ENCODE results near the gene OR2T3.
"Not testable (repeated sequence)": the region's sequence is repeated elsewhere in the genome, so short reads cannot be mapped to it uniquely, and the experiment has no call there.

The OR2T3 gene

DNA sequence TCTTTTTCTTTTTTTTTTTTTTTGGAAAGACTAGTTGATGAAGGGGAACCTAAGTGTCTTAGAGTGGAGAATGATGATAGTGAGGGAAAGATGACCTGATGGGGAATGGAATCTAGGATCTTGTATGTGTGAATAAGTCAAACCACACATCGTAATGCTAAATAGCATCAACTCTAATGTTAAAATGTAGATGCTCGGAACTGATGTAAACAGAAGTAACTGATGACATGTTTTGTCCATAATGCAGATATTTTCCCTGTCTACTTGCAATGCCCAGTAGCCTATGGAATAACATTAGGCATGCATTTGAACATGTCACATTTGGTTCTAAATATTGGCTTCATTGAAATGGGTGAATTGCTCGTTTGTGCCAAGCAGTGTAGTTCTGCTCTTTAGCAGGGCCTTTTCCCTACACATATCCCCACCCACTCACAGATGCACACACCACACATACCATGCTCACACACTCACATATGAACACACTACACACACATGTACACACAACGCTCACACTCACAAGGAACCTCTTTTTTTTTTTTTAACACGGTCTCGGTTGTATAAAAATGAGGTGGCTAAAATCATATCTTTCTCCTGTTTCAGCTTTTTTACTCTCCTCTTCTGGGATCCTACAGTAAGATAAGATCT is 23.2 kb upstream of the OR2T3 start:
- not testable (repeated sequence) for H3K4me1 ChIP-seq (ENCODE audit: insufficient read depth, low read length); H3K36me3 ChIP-seq (ENCODE audit: insufficient read depth, low read length); H3K9me3 ChIP-seq (ENCODE audit: control insufficient read depth, insufficient read depth, low read length); H3K9ac ChIP-seq (ENCODE audit: low read depth, low read length)

DNA sequence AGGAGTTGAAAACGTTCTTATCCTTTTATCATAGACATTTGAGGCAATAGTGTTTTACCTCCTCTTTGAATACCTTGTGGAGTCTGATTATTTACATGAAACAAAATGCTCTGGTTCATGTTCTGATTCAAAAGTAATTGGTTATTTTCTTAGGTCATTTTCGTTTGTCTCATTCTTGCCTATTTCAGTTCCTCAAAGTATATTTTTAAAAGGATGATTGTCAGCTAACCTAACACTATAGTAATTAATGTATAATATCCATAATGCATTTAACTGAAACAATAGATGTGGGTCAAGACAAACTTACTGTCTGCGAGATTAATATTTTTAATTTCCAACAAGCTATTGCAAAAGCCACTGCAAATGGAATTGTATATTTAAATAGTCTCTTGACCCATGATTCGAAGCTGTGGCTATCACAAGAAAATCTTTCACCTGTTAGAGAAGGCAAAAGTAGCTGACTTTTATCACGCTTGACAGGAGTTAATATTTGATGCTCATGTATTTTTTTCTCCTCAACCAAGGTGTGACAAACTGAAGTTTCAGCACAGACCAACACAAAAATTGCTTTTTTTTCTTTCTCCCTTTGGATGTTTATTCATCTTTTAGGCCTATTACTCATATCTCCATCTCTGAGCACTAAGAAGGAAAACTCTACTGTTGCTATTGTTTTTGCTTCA is 22.5 kb upstream of the OR2T3 start:
- H3K9me3 ChIP-seq (ENCODE audit: control insufficient read depth, insufficient read depth, low read length); H3K4me1 ChIP-seq (ENCODE audit: insufficient read depth, low read length); H3K9ac ChIP-seq (ENCODE audit: low read depth, low read length); H3K36me3 ChIP-seq (ENCODE audit: insufficient read depth, low read length): not testable (repeated sequence)

DNA sequence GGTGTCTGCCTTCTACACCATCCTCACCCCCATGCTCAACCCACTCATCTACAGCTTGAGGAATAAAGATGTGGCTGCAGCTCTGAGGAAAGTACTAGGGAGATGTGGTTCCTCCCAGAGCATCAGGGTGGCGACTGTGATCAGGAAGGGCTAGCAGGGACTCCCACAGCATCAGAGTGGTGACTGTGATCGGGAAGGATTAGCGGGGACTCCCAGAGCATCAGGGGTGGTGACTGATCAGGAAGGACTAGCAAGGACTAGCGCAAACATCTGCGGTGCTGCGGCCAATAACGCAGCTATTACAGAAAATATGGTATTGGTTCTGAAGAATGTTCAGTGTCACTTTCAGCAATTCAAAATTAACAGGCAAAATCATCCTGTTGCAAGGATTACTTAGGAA is 19.5 kb upstream of the OR2T3 start:
- not testable (repeated sequence) for H3K4me1 ChIP-seq (ENCODE audit: insufficient read depth, low read length); H3K9ac ChIP-seq (ENCODE audit: low read depth, low read length); H3K9me3 ChIP-seq (ENCODE audit: control insufficient read depth, insufficient read depth, low read length); H3K36me3 ChIP-seq (ENCODE audit: insufficient read depth, low read length)

DNA sequence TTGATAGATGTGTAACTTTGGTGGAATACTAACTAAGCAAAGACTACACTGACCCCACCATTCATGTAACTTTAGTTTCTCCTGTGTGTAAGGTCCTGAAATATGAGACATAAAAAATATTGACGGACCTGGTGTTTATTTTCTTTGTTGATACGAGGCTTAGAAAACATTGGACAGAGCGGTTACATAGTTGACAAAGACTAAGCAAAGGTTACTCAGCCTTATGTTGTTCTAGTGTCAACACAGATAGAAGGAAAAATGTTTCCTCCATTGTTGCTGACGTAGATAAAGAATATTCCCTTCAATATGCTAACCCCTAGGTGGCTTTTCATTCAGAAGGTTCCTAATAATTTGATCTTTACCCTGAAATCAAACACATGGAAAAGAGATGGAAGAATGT is 18.1 kb upstream of the OR2T3 start:
- H3K4me1 ChIP-seq (ENCODE audit: insufficient read depth, low read length); H3K9ac ChIP-seq (ENCODE audit: low read depth, low read length); H3K9me3 ChIP-seq (ENCODE audit: control insufficient read depth, insufficient read depth, low read length); H3K36me3 ChIP-seq (ENCODE audit: insufficient read depth, low read length): not testable (repeated sequence)

DNA sequence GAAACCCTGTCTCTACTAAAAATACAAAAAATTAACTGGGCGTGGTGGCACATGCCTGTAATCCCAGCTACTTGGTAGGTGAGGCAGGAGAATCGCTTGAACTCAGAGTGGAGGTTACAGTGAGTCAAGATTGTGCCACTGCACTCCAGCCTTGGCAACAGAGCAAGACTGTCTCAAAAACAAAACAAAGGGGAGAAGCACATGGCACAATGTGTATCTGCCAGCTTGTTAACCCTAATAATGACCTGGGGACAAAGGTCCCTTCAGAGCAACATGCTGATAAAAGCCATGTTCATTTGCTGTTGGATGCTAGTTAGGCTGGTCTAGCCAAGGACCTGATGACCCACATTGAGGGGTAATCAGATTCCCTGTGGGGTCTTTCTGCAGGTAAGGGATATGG is 16.5 kb upstream of the OR2T3 start:
- H3K36me3 ChIP-seq (ENCODE audit: insufficient read depth, low read length); H3K9me3 ChIP-seq (ENCODE audit: control insufficient read depth, insufficient read depth, low read length); H3K9ac ChIP-seq (ENCODE audit: low read depth, low read length); H3K4me1 ChIP-seq (ENCODE audit: insufficient read depth, low read length): not testable (repeated sequence)

DNA sequence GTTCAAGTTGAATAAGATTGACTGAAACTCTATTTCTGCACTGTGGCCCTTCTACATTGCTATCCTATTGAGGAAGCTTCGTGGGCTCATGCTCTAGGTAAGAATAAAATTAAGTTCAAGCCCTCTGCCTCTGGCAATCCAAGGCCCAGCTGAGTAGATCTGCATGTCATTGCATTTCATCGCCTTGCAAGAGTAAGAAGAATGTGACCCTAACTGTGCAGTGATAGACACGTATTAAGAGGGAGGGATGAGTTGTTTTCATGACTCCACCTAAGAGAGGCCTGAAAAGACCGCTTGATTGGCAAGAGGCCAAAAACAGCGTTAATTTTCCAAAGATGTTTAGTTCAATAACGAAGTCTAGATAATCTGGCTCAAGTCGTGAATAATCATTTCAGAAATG is 14.0 kb upstream of the OR2T3 start:
- not testable (repeated sequence) for H3K9ac ChIP-seq (ENCODE audit: low read depth, low read length); H3K4me1 ChIP-seq (ENCODE audit: insufficient read depth, low read length); H3K9me3 ChIP-seq (ENCODE audit: control insufficient read depth, insufficient read depth, low read length); H3K36me3 ChIP-seq (ENCODE audit: insufficient read depth, low read length)

DNA sequence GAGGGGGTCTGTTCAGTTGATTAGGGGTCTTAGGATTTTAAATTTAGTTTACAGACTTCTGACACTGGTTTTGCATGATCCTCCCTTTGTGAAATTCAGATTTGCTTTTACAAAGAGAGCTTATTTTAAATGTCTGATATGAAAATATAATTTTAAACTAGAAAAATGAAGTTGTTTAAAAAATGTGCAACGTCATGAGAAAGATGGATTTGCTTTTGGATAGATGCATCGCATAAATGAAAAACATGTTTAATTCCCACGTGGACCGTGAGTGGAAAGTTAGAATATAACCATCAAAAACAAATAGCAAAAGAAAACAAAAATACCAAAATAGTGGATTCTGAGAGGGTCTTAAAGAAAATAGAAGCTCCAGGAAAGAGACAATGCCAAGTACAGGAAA is 2.0 kb upstream of the OR2T3 start:
- H3K4me1 ChIP-seq (ENCODE audit: insufficient read depth, low read length): no peaks in the 10 kb centered on the region
- H3K36me3 ChIP-seq (ENCODE audit: insufficient read depth, low read length): no peaks in the 10 kb centered on the region
- H3K9ac ChIP-seq (ENCODE audit: low read depth, low read length): no peak overlapping the region
- no peaks in the 10 kb centered on the region for H3K9me3 ChIP-seq (ENCODE audit: control insufficient read depth, insufficient read depth, low read length)

DNA sequence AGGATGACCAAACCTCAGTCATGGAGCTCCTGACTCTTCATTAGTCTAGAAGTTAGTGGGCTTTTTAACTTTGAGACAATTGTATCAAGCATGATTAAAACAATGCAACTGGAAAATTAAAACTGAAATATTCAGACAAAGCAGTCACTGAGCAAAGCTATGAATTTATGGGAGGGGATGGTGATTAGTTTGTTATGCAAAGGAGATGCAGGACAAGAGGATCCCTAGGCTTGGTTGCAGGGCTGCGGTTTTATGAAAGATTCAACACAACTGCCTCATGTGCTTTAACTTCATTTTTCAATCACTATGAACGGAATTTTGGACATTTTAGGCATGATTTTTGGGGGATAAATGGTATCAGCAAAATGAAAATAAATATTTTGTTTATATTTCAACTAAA is 1.0 kb upstream of the OR2T3 start:
- H3K9me3 ChIP-seq (ENCODE audit: control insufficient read depth, insufficient read depth, low read length); H3K9ac ChIP-seq (ENCODE audit: low read depth, low read length); H3K4me1 ChIP-seq (ENCODE audit: insufficient read depth, low read length); H3K36me3 ChIP-seq (ENCODE audit: insufficient read depth, low read length): not testable (repeated sequence)

DNA sequence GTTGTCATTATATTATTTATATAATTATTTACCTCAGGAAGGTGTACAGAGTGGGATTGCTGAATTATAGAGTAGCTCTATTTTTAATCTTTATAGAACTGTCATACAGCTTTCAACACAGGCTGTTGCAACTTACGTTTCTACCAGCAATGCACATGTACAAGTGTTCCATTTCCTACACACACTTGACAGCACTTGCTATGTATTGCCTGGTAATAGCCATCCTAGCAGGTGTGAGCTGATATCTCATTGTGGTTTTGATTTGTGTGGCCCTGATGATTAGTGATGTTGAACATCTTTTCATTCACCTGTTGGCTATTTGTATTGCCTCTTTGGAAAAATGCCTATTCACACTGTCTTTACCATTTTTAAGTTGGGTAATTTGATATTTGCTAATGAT is 2.5 kb downstream of the OR2T3 start:
- H3K4me1 ChIP-seq (ENCODE audit: insufficient read depth, low read length); H3K36me3 ChIP-seq (ENCODE audit: insufficient read depth, low read length); H3K9me3 ChIP-seq (ENCODE audit: control insufficient read depth, insufficient read depth, low read length); H3K9ac ChIP-seq (ENCODE audit: low read depth, low read length): not testable (repeated sequence)

DNA sequence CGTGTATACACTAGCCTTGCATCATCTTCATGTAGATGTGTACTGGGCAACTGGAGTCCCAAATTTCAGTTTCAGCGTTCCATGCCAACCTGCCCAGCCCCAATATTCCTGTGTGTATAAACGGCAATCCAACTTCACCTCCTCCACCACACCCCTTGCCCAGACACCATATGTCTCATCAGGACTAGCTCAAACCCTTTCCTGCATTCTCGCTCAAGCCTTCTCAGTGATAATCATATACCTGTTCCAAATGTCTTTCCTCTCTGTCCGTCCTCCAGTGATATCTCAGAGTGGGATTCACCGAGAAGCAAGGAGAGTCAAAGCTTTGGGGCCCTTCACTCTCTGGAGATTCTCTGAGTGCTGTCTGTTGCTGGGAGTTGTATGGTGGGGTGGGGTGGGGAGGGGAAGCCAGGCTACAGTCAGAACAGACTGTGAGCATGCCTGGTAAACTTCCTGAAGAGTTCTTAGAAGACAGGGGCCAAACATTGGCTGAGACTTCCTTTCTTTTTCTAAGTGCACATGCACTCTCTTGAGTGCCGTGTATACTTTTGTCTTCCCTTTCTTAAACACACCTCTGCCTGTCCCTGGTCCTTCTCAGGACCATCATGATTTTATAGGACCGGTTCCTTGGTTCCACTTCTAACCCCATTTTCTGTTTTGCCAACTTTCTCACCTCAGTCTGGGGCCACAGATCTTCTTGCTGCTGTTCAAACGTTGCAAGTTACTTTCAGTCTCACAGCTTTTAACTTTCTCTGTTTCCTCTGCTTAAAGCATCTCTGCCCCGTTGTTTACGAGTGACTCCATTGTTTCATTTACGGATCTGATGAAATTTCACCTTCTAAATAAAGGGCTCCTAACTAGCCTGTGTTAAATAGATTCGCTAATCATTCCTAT is 8.8 kb downstream of the OR2T3 start:
- H3K36me3 ChIP-seq (ENCODE audit: insufficient read depth, low read length); H3K9me3 ChIP-seq (ENCODE audit: control insufficient read depth, insufficient read depth, low read length); H3K9ac ChIP-seq (ENCODE audit: low read depth, low read length); H3K4me1 ChIP-seq (ENCODE audit: insufficient read depth, low read length): not testable (repeated sequence)

DNA sequence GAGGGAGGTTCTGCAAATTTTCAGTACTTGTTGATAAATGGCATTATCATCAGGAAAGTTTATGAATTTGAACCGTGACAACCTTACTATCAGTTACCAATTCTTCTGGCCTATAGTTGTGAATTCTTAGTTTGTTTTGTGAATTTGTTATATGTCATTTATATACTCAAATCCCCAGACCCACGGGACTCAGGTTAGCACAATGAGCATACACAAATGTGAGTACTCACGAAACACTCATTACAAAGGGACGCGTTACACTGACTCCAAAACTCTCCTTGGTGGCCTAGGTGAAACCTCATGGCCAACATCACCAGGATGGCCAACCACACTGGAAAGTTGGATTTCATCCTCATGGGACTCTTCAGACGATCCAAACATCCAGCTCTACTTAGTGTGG is 15.1 kb downstream of the OR2T3 start, which contains the start of gene OR2T5:
TSS of gene OR2T5 (plus strand) at position 301 of the 400 bp plus-strand sequence. CDS start at position 301, 0 bp downstream.
- not testable (repeated sequence) for H3K9me3 ChIP-seq (ENCODE audit: control insufficient read depth, insufficient read depth, low read length); H3K9ac ChIP-seq (ENCODE audit: low read depth, low read length); H3K4me1 ChIP-seq (ENCODE audit: insufficient read depth, low read length); H3K36me3 ChIP-seq (ENCODE audit: insufficient read depth, low read length)

DNA sequence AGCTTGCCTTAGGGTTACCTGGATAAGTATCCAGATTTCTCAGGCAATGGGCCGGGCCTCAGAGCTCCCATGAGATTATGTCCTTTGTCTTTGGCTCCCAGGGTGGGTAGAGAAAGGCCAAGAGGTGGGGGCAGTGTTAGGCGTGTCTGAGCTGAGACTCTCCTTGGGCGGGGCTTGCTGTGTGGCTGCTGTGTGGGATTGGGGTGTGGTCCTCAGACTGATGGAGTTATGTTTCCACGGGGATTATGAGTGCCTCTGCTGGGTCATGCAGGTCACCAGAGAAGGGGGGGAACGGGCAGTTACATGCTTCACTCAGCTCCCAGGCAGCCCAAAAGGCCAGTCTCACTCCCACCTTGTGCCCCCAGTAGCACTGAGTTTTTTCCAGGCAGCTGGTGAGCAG is 23.5 kb downstream of the OR2T3 start:
- not testable (repeated sequence) for H3K9me3 ChIP-seq (ENCODE audit: control insufficient read depth, insufficient read depth, low read length); H3K4me1 ChIP-seq (ENCODE audit: insufficient read depth, low read length); H3K9ac ChIP-seq (ENCODE audit: low read depth, low read length); H3K36me3 ChIP-seq (ENCODE audit: insufficient read depth, low read length)

DNA sequence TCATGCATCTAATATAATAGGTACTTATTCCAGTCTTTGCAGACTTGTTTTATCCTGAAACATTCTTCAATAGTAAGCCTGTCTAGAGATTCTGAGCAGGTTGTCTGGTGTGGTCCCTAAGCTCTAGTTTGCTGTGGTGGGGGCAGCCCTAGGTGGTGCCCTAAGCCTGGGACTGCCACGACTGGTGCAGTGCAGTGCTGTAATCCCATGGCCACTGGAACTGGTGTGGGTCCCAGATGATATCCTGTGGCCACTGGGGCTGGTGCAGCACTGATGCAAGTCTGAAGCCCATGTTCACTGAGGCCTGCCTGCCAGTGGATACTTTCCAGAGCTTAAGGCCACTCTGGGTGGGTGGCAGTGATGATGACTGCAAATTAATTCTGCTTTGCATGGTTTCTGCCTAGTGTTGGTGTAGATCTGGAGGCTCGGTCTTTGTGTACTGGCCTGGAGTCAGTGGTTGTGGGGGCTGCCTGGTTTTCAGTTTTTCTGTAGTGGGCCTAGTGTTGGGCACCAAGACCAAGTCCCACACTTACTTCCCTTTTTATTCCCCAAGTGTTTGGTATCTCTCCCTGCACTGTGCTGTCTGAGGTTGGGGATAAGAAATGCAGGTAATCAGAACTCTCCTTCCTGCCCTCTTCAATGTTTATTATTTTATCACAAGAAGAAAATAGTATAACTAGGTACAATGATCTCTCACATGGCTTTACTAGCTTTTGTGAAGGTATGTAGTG is 27.3 kb downstream of the OR2T3 start:
- not testable (repeated sequence) for H3K9ac ChIP-seq (ENCODE audit: low read depth, low read length); H3K4me1 ChIP-seq (ENCODE audit: insufficient read depth, low read length); H3K36me3 ChIP-seq (ENCODE audit: insufficient read depth, low read length); H3K9me3 ChIP-seq (ENCODE audit: control insufficient read depth, insufficient read depth, low read length)

DNA sequence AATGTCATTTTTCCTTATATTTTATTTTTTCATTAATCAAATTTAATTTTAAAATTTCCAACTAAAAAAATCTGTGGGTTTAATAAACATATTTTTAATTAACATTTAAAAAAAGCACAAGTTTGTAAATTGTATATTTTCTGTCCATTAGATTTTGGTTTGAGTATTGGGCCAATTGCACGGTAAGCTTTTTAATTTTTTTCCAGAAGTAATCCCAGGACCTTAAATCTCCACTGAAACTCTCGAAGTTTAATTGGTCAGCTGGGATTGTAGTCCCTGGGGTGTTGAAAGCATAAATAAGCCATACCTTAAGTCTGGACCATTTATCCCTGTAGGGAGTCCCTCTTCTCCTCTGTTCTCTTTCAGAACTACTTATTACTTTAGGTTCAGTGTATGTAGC is 34.6 kb downstream of the OR2T3 start, which contains the start of gene OR2G6:
TSS of gene OR2G6 (plus strand) at position 301 of the 400 bp plus-strand sequence. CDS start 13,574 bp downstream, outside the sequence.
- not testable (repeated sequence) for H3K9me3 ChIP-seq (ENCODE audit: control insufficient read depth, insufficient read depth, low read length); H3K36me3 ChIP-seq (ENCODE audit: insufficient read depth, low read length); H3K4me1 ChIP-seq (ENCODE audit: insufficient read depth, low read length); H3K9ac ChIP-seq (ENCODE audit: low read depth, low read length)
